Measurements from ENCODE around the gene OR2B2. TPM values are rescaled to one million over a fixed set of nuclear protein-coding genes. Genes with fewer than 3 reads are reported as not detected.
A peak's percentile ranks its signal among the peaks of the same experiment; 100 is the strongest.

The OR2B2 gene
- polyA plus RNA-seq, 1 donor from 2014 or later: not detected

GRCh38 chr6:27871924-27872638, 40.1 kb downstream of the OR2B2 start:
- peak overlapping the region; percentile 75 for H3K27ac ChIP-seq (ENCODE audit: low read length)
- no peaks in the 10 kb centered on the region for H3K79me2 ChIP-seq (replicated peaks; ENCODE audit: insufficient read depth, low read length)

More at GRCh38 chr6:27871924-27872638, 40.1 kb downstream of the OR2B2 start:
- H3K9me2 ChIP-seq (ENCODE audit: insufficient read depth, low read length): no peaks in the 10 kb centered on the region
- no peak overlapping the region for H2AFZ ChIP-seq (ENCODE audit: low read depth, low read length)
- peak overlapping the region; percentile 74 for H3K4me3 ChIP-seq (ENCODE audit: low read length)
- H3K4me2 ChIP-seq (ENCODE audit: low read length): peak overlapping the region; percentile 60
- H4K20me1 ChIP-seq (ENCODE audit: insufficient read depth): no peaks in the 10 kb centered on the region
- H3K9me3 ChIP-seq (ENCODE audit: low read length): no peaks in the 10 kb centered on the region
- H3F3A ChIP-seq (ENCODE audit: insufficient read depth, low read length, poor library complexity, severe bottlenecking): peaks cover 4% of the 10 kb centered on the region
- no peaks in the 10 kb centered on the region for H3K36me3 ChIP-seq (ENCODE audit: insufficient read depth, low read length)
- TF ChIP-seq TAF1 (IDR thresholded peaks at IDR 0.05; ENCODE audit: low read depth) (peak; percentile 76), SMC3 (conservative IDR thresholded peaks at IDR 0.05; ENCODE audit: poor library complexity) (peak; percentile 31), MXI1 (conservative IDR thresholded peaks at IDR 0.05; ENCODE audit: poor library complexity, severe bottlenecking) (peak; percentile 53), POLR2AphosphoS5 (IDR thresholded peaks at IDR 0.05) (peak; percentile 92), CTCF (IDR thresholded peaks at IDR 0.05; ENCODE audit: poor library complexity, severe bottlenecking) (peak; percentile 74), REST (IDR thresholded peaks at IDR 0.05; ENCODE audit: borderline replicate concordance) (peak; percentile 92), EZH2 (IDR thresholded peaks at IDR 0.05; ENCODE audit: borderline replicate concordance, insufficient read depth, low read length, poor library complexity, severe bottlenecking) (no peak), RAD21 (conservative IDR thresholded peaks at IDR 0.05) (peak; percentile 37), EP300 (conservative IDR thresholded peaks at IDR 0.05; ENCODE audit: poor library complexity, severe bottlenecking) (peak; percentile 65)
- H3K9ac ChIP-seq (ENCODE audit: low read length): peak overlapping the region; percentile 73
- peaks cover 32% of the 10 kb centered on the region for H3K27me3 ChIP-seq (ENCODE audit: insufficient read depth, low read depth, low read length)

All from neural cell (in vitro differentiated cells).